Thyroid gland (tissue), 4 donors: Measurements from ENCODE around the gene BACE1.

Experiments used
- CTCF ChIP-seq, 6 experiments: fragments of 200-600 bp in 3 of 6; fragments of 450-650 bp in 3 of 6; sonication (generic) in 3 of 6; IDR thresholded peaks; one replicate each; pipeline ENCODE4 v1.5.1; 2016 to 2019; ENCODE audit warnings: antibody characterized with exemption in 6 of 6, mild to moderate bottlenecking in 2 of 6, inconsistent platforms in 1 of 6, moderate library complexity in 1 of 6
- POLR2A ChIP-seq, 2 donors: fragments of 450-650 bp; IDR thresholded peaks; one replicate each; pipeline ENCODE4 v1.6.1; 2017; ENCODE audit warnings: antibody characterized with exemption in 2 of 2, mild to moderate bottlenecking in 2 of 2, moderate library complexity in 1 of 2

GRCh38 chr11:117356126-117356890, 40.3 kb upstream of the BACE1 start:
- no peak for TF ChIP-seq POLR2A (IDR thresholded peaks at IDR 0.05)
- no peak for TF ChIP-seq CTCF (IDR thresholded peaks at IDR 0.05)
